NCI-H774 (cell line): ENCODE measurements around the gene CMIP.

Experiments used
- DNase-seq: peaks from one replicate; lab custom pipeline; 2025; lab: John Stamatoyannopoulos, UW

CMIP gene

GRCh38 chr16:81480606-81481206, 36.1 kb downstream of the CMIP start:
- no peak for DNase-seq

DNA sequence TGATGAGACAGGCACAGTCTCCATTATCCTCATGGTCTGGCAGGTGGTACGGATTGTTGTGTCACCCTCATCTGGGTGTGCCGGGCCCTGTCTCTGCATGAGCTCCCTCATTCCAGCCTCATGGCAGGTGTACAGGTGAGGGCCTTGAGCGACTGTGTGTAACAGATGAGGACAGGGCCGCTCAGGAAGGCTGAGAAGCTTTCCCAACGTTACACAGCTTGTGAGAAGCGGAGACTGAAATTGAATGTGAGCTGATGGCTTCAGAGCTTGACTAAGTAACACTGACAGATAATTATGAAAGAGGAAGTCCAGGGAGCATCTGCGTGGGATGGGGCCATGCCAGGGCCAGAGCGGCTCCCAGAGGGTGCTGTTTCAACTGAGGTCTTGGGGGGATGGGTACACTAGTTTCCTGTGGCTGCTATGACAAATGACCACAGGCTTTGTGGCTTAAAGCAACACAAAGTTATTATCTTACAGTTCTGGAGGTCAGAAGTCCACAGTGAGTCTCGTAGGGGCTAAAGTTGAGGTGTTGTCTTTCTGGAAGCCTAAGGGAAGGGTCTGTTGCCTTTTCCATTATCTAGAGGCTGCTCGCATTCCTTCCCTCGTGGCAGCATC, 36.7 kb downstream of the CMIP start:
- DNase-seq: no peak

- DNase-seq: no peak
These were observed 37.9 kb downstream of the CMIP start for GRCh38 chr16:81482329-81483063.

GRCh38 chr16:81483064-81483969, 38.7 kb downstream of the CMIP start:
- DNase-seq: no peak

GRCh38 chr16:81483970-81484595, 39.5 kb downstream of the CMIP start:
- DNase-seq: no peak

- DNase-seq: no peak
These were observed 40.5 kb downstream of the CMIP start for GRCh38 chr16:81484908-81485624.

GRCh38 chr16:81485824-81486539, 41.4 kb downstream of the CMIP start:
- no peak for DNase-seq

- DNase-seq: no peak
These were observed 42.0 kb downstream of the CMIP start for GRCh38 chr16:81486540-81487061.

- DNase-seq: no peak
These were observed 42.7 kb downstream of the CMIP start for GRCh38 chr16:81487301-81487720.

DNA sequence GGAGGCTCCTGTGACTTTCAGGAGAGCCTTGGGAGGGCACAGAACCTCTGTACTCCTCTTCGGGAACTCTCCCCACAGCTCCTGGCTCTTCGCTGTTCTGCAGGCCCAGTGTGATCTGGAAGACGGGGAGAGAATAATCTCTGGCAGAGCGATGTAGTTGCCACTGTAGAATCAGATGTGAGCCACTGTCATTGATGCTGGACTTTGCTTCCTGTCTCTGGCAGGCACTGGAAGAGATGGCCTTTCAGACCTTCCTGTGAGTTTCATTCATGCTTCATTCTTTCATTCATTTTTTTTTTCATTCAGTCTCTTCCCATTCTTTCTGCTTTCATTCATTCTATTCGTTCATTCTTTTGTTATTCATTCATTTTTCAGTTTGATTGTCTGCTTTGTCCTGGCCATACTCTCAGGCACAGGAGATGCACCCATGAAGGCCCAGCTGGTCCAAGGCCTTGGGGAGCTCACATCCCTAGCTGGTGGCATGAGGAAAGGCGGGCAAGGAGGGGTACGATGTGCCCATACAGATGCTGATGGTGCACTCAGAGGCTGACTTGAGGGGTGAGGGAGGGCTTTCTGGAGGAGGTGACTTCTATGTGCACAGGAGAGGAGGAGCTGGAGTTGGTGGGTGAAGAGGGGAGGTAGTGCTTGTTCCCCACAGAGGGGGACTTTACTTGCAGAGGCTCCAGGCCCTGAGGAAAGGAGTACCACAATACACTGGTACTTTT, 44.2 kb downstream of the CMIP start:
- no peak for DNase-seq

DNA sequence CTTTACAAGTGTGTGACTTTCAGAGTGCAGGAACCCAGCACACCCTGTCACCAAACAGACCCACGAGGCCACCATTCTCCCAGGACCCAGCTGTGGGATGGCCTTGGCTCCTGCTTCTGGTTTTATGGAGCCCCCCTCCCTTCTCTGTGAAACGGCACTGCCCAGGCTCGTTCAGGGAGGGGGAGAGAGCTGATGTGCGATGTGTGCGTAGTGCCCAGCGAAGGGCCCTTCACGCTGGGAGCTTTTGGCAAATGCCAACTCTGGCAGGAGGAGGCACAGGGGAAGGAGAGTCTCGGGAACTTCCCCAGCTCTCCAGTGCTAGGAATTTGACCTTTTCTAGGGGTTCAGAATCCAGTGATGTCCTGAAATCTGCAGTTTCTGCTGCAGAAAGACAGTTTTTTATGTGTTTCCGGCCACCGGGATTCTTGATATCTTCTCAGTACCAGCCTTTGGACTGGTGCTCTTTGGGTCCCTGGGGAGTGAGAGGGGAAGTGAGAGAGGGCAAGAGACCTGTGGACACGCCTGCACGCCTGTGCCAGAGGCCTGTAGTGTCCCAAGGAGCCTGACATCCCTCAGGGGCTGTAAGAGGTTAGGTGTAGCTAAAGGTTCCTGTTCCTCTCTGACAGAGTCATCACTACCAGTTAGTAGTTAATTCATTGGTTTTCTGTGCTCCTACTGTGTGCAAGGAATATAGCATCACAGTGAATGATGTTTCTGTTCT, 45.1 kb downstream of the CMIP start:
- no peak for DNase-seq

GRCh38 chr16:81491541-81492188, 47.1 kb downstream of the CMIP start:
- no peak for DNase-seq

DNA sequence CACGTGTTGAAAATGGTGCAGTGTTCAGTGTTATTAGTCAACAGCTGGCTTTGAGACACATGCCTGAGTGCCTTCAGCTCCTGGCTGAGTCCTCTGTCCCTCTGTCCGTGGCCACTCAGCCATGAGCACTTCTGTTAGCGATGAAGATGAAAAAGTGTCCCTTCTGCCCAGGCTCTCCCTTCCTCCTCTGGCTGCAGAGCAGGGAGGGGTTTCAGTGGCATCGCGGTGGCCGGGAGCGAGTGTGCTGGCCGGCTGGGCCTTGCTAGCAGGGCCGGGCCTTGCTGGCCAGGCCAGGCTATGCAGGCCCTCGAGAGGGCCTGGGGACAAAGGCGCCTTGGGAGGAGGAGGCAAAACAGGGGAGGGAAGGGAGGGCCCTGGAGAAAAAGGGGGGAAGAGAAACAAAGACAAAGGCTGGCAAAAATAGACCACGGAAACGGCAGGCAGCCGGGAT, 47.7 kb downstream of the CMIP start:
- DNase-seq: no peak

GRCh38 chr16:81492965-81493754, 48.6 kb downstream of the CMIP start:
- DNase-seq: no peak

DNA sequence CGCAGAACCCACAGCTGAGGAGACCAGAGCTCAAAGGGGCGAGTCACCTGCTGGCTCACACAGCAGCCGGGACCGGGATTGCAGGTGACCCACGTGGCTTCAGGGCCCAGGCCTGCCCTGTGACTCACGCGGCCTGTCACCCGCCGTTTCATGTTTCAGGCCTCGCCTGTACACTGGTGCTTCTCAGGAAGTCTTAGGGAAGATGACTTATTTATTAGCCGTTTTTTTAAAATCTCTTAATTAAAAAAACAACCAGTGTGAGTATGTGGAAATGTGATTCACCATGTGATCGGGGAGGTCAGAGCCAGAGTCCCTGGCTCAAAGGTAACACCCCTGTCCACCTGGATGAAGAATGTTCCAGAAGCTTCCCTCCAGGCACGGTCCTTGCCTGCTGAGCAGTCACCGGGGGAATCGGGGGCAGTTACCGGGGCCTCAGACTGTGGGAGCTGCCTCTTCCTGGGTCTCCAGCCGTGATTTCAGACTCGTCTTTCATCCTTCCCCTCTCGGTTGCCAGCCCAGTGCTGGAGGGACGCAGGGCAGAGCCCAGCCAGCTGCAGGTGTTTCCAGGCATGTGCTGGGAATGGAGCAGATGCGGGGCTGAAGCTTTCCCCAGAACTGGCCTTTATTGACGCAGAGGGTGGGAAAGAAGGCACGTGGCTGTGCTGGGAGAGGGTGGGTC, 49.3 kb downstream of the CMIP start:
- DNase-seq: no peak

- no peak for DNase-seq
These were observed 49.8 kb downstream of the CMIP start for GRCh38 chr16:81494434-81494806.

DNA sequence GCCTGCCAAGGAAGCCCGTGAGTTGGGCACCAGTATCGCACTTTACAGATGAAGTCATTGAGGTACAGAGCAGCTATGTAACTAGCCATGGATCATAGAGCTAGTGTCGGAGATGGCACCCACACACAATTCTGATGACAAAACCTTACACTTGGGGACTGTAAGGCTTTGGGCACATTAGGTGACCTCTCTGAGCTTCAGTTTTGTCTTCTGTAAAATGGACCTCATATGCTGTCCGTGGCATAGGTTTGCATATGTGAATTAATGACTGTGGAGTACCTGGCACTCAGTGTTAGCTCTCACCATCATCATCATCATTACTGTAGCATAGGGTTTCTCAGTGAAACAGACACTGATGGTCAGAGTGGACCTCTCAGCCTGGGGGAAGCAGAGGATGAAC, 50.3 kb downstream of the CMIP start:
- no peak for DNase-seq
